Caco-2 (cell line): ENCODE data around the gene FAM118A. TPM values are rescaled to one million over a fixed set of nuclear protein-coding genes. Genes with fewer than 3 reads are reported as not detected.

Experiments
- BruUV-seq: library from RNA; stranded (reverse); fragments of 400-500 nt; replicated peaks from 2 replicates; lab custom pipeline; 2021; lab: Mats Ljungman, UMichigan
- CTCF ChIA-PET: fragments of 300-600 bp; sonication (Branson Sonifier 250); formaldehyde crosslinking; loops from one replicate; lab custom pipeline; 2022; ENCODE audit warnings: antibody characterized with exemption; lab: Charles Lee
- POLR2A ChIA-PET: fragments of 300-600 bp; sonication (Branson Sonifier 250); formaldehyde crosslinking; loops from one replicate; lab custom pipeline; 2022; ENCODE audit warnings: antibody characterized with exemption; lab: Charles Lee
- DNase-seq, 2 experiments: peaks; one replicate each; pipeline versions ENCODE4 v3.0.0 to v3.0.0-alpha.2; 2020 to 2022
- H3K27me3 ChIP-seq: replicated peaks from 2 replicates; pipeline ENCODE4 v1.6.0; 2011; ENCODE audit warnings: low read length; ENCODE audit not compliant: control insufficient read depth, insufficient read depth
- H3K36me3 ChIP-seq: 2 replicates; pipeline ENCODE4 v1.5.1; 2011; ENCODE audit warnings: low read length; ENCODE audit not compliant: control insufficient read depth, insufficient read depth
- H3K4me1 ChIP-seq: fragments of 250-450 bp; sonication (Bioruptor Pico); 2 replicates; pipeline ENCODE4 v1.5.1; 2020; ENCODE audit warnings: mild to moderate bottlenecking
- H3K4me3 ChIP-seq: 2 replicates; pipeline ENCODE4 v1.5.1; 2011; ENCODE audit warnings: low read depth, mild to moderate bottlenecking, control low read depth, low read length
- H3K9me3 ChIP-seq: fragments of 250-450 bp; sonication (Bioruptor Pico); 2 replicates; pipeline ENCODE4 v1.5.1; 2020; ENCODE audit warnings: mild to moderate bottlenecking, moderate library complexity
- H3K27ac Mint-ChIP-seq: one replicate; pipeline ENCODE4 v1.8.0; 2022; ENCODE audit warnings: mixed read lengths; ENCODE audit not compliant: unreplicated experiment
- H3K27me3 Mint-ChIP-seq: one replicate; pipeline ENCODE4 v1.8.0; 2022; ENCODE audit warnings: mixed read lengths; ENCODE audit not compliant: insufficient read depth, unreplicated experiment
- H3K36me3 Mint-ChIP-seq: one replicate; pipeline ENCODE4 v1.8.0; 2022; ENCODE audit warnings: mild to moderate bottlenecking, mixed read lengths; ENCODE audit not compliant: insufficient read depth, unreplicated experiment
- H3K4me1 Mint-ChIP-seq: one replicate; pipeline ENCODE4 v1.8.0; 2022; ENCODE audit warnings: low read depth, mixed read lengths; ENCODE audit not compliant: unreplicated experiment
- H3K4me3 Mint-ChIP-seq: one replicate; pipeline ENCODE4 v1.8.0; 2022; ENCODE audit warnings: mild to moderate bottlenecking, moderate library complexity, mixed read lengths; ENCODE audit not compliant: unreplicated experiment
- H3K9me3 Mint-ChIP-seq: one replicate; pipeline ENCODE4 v1.8.0; 2022; ENCODE audit warnings: mixed read lengths; ENCODE audit not compliant: unreplicated experiment
- CTCF ChIP-seq, 2 experiments: fragments of 200-600 bp in 1 of 2; IDR thresholded peaks; 1 replicate in 1 of 2; 2 replicates in 1 of 2; pipeline versions ENCODE4 v1.5.1 to v1.8.0; 2011 to 2022; ENCODE audit warnings: antibody characterized with exemption in 1 of 2, control low read depth in 1 of 2, inconsistent platforms in 1 of 2, low read depth in 1 of 2, low read length in 1 of 2, mild to moderate bottlenecking in 1 of 2, moderate library complexity in 1 of 2; ENCODE audit not compliant: insufficient read depth in 1 of 2, severe bottlenecking in 1 of 2, unreplicated experiment in 1 of 2
- intact Hi-C: fragments of 100-400 bp; cut with micrococcal nuclease; formaldehyde crosslinking; loops from one replicate; pipeline ENCODE4 v1.10.0; 2022; ENCODE audit not compliant: unreplicated experiment
- total RNA-seq: library from RNA; stranded (reverse); gene quantifications from 2 replicates; pipeline ENCODE4 v1.2.3, GENCODE V29; 2022

FAM118A gene
- total RNA-seq, 1 experiment from 2014 or later = 120 TPM

- no TSS peak for BruUV-seq
- Mint-ChIP-seq H3K4me3 (no peak overlapping the region), H3K27me3 (no peaks in the 10 kb centered on the region), H3K36me3 (peaks cover 64% of the 10 kb centered on the region), H3K27ac (no peak overlapping the region), H3K9me3 (no peaks in the 10 kb centered on the region), H3K4me1 (no peaks in the 10 kb centered on the region)
- no peak overlapping the region for H3K4me3 ChIP-seq
- ChIA-PET POLR2A (no interaction called here), CTCF (no interaction called here)
- TF ChIP-seq CTCF (IDR thresholded peaks at IDR 0.05; ENCODE audit: insufficient read depth in 1 of 2, low read depth in 1 of 2, low read length in 1 of 2, severe bottlenecking in 1 of 2, unreplicated experiment in 1 of 2) = no peak
- no peak for DNase-seq
- no peaks in the 10 kb centered on the region for H3K4me1 ChIP-seq
- H3K27me3 ChIP-seq = no peaks in the 10 kb centered on the region
- H3K9me3 ChIP-seq = no peaks in the 10 kb centered on the region
- intact Hi-C loops = no loop called here
- H3K36me3 ChIP-seq = peaks cover 7% of the 10 kb centered on the region; the same call in 1 of the 2 replicates
Measured at GRCh38 chr22:45331486-45331885, 21.8 kb downstream of the FAM118A start.

- Mint-ChIP-seq H3K36me3 (peaks cover 65% of the 10 kb centered on the region), H3K4me3 (no peak overlapping the region), H3K27ac (no peak overlapping the region), H3K4me1 (no peaks in the 10 kb centered on the region), H3K27me3 (no peaks in the 10 kb centered on the region), H3K9me3 (no peaks in the 10 kb centered on the region)
- no peak overlapping the region for H3K4me3 ChIP-seq
- no peaks in the 10 kb centered on the region for H3K27me3 ChIP-seq
- intact Hi-C loops = no loop called here
- CTCF ChIA-PET = no interaction called here
- H3K4me1 ChIP-seq = no peaks in the 10 kb centered on the region
- DNase-seq = no peak
- TF ChIP-seq CTCF (IDR thresholded peaks at IDR 0.05; ENCODE audit: insufficient read depth in 1 of 2, low read depth in 1 of 2, low read length in 1 of 2, severe bottlenecking in 1 of 2, unreplicated experiment in 1 of 2) = no peak
- H3K9me3 ChIP-seq = no peaks in the 10 kb centered on the region
- POLR2A ChIA-PET = no interaction called here
- peaks cover 7% of the 10 kb centered on the region; the same call in 1 of the 2 replicates for H3K36me3 ChIP-seq
- BruUV-seq = no TSS peak
Measured at GRCh38 chr22:45332001-45332400, 22.3 kb downstream of the FAM118A start.

GRCh38 chr22:45334068-45334467, 24.3 kb downstream of the FAM118A start:
- POLR2A ChIA-PET = interaction anchor here (0.6 kb wide), 1 partner anchor 73 kb away, joined by 3 read pairs; no protein-coding TSS in a partner anchor

More at GRCh38 chr22:45334068-45334467, 24.3 kb downstream of the FAM118A start:
- no peaks in the 10 kb centered on the region for H3K27me3 ChIP-seq
- TF ChIP-seq CTCF (IDR thresholded peaks at IDR 0.05; ENCODE audit: insufficient read depth in 1 of 2, low read depth in 1 of 2, low read length in 1 of 2, severe bottlenecking in 1 of 2, unreplicated experiment in 1 of 2) = no peak
- peaks cover 74% of the 10 kb centered on the region for H3K36me3 Mint-ChIP-seq
- H3K4me3 ChIP-seq = no peak overlapping the region
- no peak overlapping the region for H3K27ac Mint-ChIP-seq
- DNase-seq = no peak
- intact Hi-C loops = no loop called here
- no peaks in the 10 kb centered on the region for H3K9me3 ChIP-seq
- no peaks in the 10 kb centered on the region for H3K27me3 Mint-ChIP-seq
- CTCF ChIA-PET = interaction anchor here (0.6 kb wide), 1 partner anchor 425 kb away, joined by 3 read pairs; no protein-coding TSS in a partner anchor
- BruUV-seq = no TSS peak
- no peaks in the 10 kb centered on the region for H3K4me1 Mint-ChIP-seq
- no peak overlapping the region for H3K4me3 Mint-ChIP-seq
- H3K4me1 ChIP-seq = no peaks in the 10 kb centered on the region
- H3K9me3 Mint-ChIP-seq = no peaks in the 10 kb centered on the region
- H3K36me3 ChIP-seq = peaks cover 3% of the 10 kb centered on the region; the same call in 1 of the 2 replicates
